RWPE1 (cell line): ENCODE results near the gene FAM228A.
"Not testable (repeated sequence)": the region's sequence is repeated elsewhere in the genome, so short reads cannot be mapped to it uniquely, and the experiment has no call there.

Experiments used
- CTCF ChIA-PET: fragments of 350-600 bp; sonication (Branson Sonifier 250); formaldehyde crosslinking; extraction: SDS; loops from one replicate; lab custom pipeline; 2021; lab: Yijun Ruan, JAX
- POLR2A ChIA-PET: fragments of 400-600 bp; formaldehyde crosslinking; extraction: SDS; loops from one replicate; lab custom pipeline; 2020; ENCODE audit warnings: antibody characterized with exemption; ENCODE audit not compliant: low non-redundant PET; lab: Yijun Ruan, JAX
- DNase-seq: peaks from one replicate; pipeline ENCODE4 v3.0.0; 2012; ENCODE audit warnings: low spot score
- H3K27ac ChIP-seq: fragments of 450-650 bp; 2 replicates; pipeline ENCODE4 v1.5.1; 2017
- TF ChIP-seq, protein P1 (sequence below): fragments of 450-650 bp; conservative IDR thresholded peaks from 2 replicates; pipeline ENCODE4 v1.5.1; 2017; ENCODE audit warnings: low read depth, mild to moderate bottlenecking

Gene FAM228A

DNA sequence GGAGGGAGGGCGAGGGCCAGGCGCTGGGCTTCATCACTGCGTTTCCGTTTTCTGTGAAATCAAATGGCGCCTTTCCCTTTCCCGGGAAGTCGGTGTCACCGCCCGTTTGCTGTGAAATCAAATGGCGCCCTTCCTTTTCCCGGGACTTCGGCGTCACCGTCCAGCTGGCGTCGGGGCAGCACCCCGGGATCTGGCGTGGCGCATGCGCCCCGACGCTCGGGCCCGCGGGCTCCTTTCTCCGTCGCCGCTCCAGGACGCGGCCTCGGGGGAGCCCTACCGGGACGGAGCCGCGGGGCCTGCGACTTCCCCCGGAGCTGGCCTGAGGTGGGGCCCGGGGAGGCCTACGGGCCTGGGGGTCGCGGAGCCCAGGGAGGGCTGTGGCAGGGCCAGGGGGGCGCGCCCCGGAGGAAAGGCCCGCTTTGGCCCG lies at the start of gene FAM228A:
Gene FAM228A (plus strand): TSS at position 203 of the 427 bp plus-strand sequence. CDS start 428 bp downstream, outside the sequence.
- POLR2A ChIA-PET = no interaction called here
- CTCF ChIA-PET = no interaction called here
- no peak for DNase-seq
- TF ChIP-seq, protein P1, sequence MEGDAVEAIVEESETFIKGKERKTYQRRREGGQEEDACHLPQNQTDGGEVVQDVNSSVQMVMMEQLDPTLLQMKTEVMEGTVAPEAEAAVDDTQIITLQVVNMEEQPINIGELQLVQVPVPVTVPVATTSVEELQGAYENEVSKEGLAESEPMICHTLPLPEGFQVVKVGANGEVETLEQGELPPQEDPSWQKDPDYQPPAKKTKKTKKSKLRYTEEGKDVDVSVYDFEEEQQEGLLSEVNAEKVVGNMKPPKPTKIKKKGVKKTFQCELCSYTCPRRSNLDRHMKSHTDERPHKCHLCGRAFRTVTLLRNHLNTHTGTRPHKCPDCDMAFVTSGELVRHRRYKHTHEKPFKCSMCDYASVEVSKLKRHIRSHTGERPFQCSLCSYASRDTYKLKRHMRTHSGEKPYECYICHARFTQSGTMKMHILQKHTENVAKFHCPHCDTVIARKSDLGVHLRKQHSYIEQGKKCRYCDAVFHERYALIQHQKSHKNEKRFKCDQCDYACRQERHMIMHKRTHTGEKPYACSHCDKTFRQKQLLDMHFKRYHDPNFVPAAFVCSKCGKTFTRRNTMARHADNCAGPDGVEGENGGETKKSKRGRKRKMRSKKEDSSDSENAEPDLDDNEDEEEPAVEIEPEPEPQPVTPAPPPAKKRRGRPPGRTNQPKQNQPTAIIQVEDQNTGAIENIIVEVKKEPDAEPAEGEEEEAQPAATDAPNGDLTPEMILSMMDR = no peak
- H3K27ac ChIP-seq = no peak within 1 kb of the TSS

- TF ChIP-seq, protein P1 = no peak
- CTCF ChIA-PET = interaction anchor here (2.3 kb wide), 1 partner anchor 42 kb away, joined by 10 read pairs; the partner anchor contains the start of gene TP53I3
- POLR2A ChIA-PET = no interaction called here
- H3K27ac ChIP-seq = no peak overlapping the region
- DNase-seq = no peak
Measured at GRCh38 chr2:24125956-24126355, 48.9 kb upstream of the FAM228A start.

DNA sequence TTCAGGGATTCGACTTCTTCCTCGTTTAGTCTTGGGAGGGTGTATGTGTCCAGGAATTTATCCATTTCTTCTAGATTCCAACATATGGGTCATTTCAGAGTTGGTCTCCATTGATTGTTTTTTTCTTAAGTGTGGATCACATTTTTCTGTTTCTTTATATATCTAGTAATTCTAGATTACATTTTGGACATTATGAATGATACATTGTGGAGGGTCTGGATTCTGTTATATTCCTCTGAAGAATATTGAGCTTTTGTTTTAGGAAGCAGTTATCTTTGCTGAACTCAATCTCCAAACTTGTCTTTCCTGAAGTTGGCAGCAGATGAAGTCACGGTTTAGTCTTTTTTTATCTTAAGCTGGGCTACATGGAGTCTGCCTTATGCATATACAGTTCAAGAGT lies 42.3 kb upstream of the FAM228A start:
- CTCF ChIA-PET = no interaction called here

DNA sequence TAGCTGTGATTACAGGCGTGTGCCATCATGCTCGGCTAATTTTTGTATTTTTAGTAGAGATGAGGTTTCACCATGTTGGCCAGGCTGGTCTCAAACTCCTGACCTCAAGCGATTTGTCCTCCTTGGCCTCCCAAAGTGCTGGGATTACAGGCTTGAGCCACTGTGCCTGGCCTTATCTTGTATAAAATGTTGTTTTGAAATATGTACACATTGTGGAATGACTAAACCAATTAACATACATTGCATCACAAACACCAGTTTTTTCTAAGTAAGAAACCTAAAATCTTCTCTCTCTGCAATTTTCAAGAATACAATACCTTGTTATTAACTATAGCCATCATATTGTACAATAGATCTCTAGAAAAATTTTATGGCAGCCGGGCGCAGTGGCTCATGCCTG lies 34.5 kb upstream of the FAM228A start:
- CTCF ChIA-PET, H3K27ac ChIP-seq, DNase-seq, POLR2A ChIA-PET: not testable (repeated sequence)

More for the DNA sequence above, 42.3 kb upstream of the FAM228A start:
- TF ChIP-seq, protein P1 = no peak
- no peak for DNase-seq
- H3K27ac ChIP-seq = no peak overlapping the region
- POLR2A ChIA-PET = no interaction called here

DNA sequence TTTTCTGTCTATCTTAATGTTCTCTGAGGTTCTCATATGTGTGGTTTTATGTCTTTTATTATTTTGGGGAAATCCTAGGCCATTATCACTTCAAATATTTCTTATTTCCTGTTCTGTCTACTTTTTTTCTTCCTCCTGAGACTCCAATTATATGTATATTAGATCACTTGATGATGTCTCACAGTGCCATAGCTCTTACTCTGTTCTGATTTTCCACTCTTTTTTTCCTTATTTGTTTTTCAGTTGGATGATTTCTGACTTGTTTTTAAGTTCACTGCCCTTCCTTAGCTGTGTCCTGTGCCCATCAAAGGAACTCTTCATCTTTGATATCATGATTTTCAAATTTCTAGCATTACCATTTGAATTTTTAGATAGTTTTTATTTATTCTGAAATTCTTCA lies 27.5 kb upstream of the FAM228A start:
- no peak for DNase-seq
- no peak overlapping the region for H3K27ac ChIP-seq
- ChIA-PET POLR2A (no interaction called here), CTCF (no interaction called here)
- TF ChIP-seq, protein P1 = no peak

- no peak for DNase-seq
- no peak overlapping the region for H3K27ac ChIP-seq
- TF ChIP-seq, protein P1 = no peak
- ChIA-PET POLR2A (no interaction called here), CTCF (interaction anchor here (0.6 kb wide), 1 partner anchor 152 kb away, joined by 4 read pairs; no protein-coding TSS in a partner anchor)
Measured at GRCh38 chr2:24152413-24153197, 22.2 kb upstream of the FAM228A start.

GRCh38 chr2:24153478-24153877 lies 21.4 kb upstream of the FAM228A start:
- no peak overlapping the region for H3K27ac ChIP-seq
- CTCF ChIA-PET = interaction anchor here (0.6 to 0.7 kb wide), 3 partner anchors 38 to 153 kb away, joined by 3 to 4 read pairs (median 3); no protein-coding TSS in a partner anchor
- TF ChIP-seq, protein P1 = no peak
- DNase-seq = no peak
- POLR2A ChIA-PET = no interaction called here
